GM18951 (cell line): Measurements from ENCODE around the gene FLT3LG.

Experiments used
- POLR2A ChIP-seq: IDR thresholded peaks from 4 replicates; pipeline ENCODE4 v1.6.1; 2011; ENCODE audit warnings: mild to moderate bottlenecking; ENCODE audit not compliant: insufficient read length, insufficient read depth; ENCODE audit errors: extremely low read depth
- in situ Hi-C: fragments of 300-500 bp; cut with MboI; formaldehyde crosslinking; loops from one replicate; pipeline ENCODE4 v1.12.0; 2022; ENCODE audit warnings: low sequenced_read_pairs, mixed read lengths, inconsistent platforms; ENCODE audit not compliant: unreplicated experiment

Gene FLT3LG

GRCh38 chr19:49491804-49492572, 18.0 kb downstream of the FLT3LG start:
- in situ Hi-C loops = no loop called here
- TF ChIP-seq POLR2A = no peak

DNA sequence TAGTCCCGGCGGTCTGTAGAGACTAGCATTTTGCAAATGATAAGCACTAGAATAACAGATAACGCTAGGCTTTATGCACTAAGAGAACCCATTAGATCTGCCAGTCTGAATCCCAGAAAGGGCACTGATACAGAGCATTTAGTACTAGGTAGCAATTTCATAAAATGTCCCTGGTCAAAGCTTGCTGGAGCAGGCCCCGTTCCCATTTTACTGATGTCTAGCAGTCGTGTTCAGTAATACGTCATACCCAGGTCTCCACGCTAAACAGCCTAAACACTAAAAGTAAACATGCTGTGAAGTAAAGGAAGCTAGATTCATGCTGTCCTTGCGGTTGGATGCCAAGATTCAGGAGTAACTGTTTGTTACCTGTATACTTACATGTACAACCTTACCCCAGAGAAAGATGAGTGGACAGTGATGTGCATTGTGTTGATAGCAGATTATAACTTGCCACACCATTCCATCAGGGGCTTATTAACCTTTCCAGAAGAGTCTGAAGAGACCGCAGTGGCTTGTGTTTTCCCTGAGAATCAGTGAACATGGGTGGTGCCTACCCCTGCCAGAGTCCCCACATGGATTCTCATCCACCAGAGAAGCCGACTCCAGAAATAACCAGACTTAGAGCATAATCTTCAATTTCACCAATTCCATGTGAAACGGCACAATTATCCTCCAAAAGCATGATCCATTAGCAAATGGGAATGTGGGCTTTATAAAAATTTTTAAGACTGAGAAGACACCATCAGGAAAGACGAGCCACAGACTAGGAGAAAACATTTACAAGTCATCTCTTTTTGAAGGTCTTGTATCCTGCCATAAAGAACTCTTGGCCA, 18.8 kb downstream of the FLT3LG start:
- in situ Hi-C loops = no loop called here
- TF ChIP-seq POLR2A = no peak

DNA sequence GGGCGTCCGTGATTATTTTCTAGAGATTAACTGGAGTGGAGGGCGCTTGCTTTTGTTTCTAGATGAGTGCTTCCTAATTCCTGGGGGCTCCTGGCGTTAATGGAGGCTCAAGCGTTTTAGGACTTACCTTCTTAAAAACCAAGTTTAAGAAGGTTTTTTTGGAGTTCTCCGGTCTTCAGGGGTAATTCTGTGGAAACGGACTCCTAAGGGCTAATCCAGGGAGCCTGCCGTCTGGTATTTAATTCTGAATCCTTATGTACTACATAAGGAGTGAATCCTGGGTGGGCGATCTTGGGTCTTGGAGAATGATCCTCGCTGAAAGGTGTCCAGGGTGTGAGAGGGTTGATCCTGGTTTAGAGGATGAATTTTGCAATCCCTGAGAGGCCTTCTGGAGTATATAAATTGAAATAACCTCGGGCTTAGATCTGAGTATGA, 22.6 kb downstream of the FLT3LG start:
- no peak for TF ChIP-seq POLR2A
- in situ Hi-C loops = no loop called here

DNA sequence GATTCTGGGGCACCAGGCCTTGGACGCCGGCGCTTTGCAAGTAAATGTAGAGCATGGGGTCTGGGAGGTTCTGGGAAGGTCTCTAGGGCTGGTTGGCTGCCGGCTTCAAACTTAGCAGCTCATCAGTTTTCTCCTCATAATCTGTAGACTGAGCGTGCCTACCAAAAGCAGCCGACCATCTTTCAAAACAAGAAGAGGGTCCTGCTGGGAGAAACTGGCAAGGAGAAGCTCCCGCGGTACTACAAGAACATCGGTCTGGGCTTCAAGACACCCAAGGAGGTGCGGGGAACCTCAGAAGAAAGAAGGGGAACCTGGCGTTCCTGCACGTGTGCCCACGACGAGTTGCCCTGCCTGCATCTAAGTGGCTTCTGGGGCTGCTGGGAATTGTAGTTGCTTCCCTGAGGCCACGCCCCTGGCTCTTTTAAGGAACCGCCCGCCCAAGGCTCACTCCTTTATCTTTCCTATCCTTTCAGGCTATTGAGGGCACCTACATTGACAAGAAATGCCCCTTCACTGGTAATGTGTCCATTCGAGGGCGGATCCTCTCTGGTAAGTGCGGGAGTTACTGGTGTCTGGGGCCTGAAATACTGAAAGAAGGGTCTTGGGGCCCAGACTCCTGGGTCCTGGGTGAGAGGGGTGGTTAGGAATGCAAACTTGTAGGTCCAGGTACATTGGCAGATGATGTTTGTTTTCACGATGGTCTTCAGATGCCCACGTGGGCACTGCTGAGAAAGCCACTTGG, 23.2 kb downstream of the FLT3LG start:
- peak; percentile 51 for TF ChIP-seq POLR2A
- in situ Hi-C loops = no loop called here

DNA sequence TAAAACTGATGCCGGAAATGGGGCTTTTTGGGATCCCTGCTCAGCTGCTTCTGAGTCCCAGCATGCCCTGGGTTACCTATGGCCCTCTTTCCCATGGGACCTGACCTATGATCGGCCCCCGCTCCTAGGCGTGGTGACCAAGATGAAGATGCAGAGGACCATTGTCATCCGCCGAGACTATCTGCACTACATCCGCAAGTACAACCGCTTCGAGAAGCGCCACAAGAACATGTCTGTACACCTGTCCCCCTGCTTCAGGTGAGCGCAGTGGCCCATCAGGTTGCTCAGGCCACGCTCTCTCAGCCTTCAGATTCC, 23.7 kb downstream of the FLT3LG start:
- TF ChIP-seq POLR2A = no peak
- in situ Hi-C loops = no loop called here

- TF ChIP-seq POLR2A = no peak
- in situ Hi-C loops = no loop called here
These were observed 24.5 kb downstream of the FLT3LG start for GRCh38 chr19:49498475-49498874.

DNA sequence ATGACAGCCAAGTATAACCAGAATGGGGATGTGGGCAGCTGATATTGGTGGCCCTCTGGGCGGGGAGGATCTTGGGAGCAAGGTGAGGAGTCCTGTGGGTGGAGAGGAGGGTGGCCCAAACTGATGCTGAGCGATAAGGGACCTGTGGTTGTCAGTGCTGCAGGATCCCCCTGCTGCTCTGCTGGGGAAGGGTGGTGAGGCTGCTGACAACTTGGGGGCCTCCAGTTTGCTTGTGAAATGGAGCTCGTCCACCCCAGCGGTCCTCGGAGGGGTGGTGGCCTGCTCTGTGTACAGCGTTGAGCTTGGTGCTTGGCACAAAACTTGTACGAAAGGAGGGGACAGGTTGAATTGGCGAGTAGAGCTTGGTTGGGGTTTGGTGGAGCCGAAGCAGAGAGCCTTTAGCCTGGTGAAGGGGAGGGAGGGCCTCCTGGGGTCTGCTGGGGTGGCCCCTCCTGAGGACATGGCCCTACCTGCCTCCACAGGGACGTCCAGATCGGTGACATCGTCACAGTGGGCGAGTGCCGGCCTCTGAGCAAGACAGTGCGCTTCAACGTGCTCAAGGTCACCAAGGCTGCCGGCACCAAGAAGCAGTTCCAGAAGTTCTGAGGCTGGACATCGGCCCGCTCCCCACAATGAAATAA, 25.1 kb downstream of the FLT3LG start:
- TF ChIP-seq POLR2A = no peak
- in situ Hi-C loops = no loop called here

DNA sequence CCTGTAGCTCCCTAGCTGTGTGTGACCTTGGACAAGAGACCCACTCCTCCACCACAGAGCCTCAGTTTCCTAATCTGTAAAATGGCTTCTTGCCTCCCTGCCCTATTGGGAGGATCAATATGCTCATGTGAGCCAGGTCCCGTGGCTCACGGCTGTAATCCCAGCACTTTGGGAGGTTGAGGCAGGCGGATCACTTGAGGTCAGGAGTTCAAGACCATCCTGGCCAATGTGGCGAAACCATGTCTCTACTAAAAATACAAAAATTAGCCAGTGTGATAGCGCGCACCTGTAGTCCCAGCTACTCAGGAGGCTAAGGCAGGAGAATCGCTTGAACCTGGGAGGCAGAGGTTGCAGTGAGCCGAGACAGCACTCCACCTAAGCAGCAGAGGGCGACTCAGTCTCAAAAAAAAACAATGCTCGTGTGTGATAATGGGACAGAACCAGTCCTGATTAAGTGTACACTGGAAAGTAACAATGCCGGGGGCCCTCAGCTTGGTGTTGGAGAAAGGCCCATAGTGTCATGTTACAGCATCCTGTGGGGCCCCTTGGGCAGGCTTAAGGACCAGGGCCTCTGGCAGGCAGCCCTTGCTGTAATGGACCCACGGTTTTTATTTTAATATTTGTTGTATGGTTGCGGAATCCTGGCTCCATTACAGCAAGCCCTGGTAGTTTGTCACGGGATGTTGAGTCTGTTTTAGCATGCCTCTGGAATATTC, 29.0 kb downstream of the FLT3LG start:
- in situ Hi-C loops = no loop called here
- TF ChIP-seq POLR2A = no peak

DNA sequence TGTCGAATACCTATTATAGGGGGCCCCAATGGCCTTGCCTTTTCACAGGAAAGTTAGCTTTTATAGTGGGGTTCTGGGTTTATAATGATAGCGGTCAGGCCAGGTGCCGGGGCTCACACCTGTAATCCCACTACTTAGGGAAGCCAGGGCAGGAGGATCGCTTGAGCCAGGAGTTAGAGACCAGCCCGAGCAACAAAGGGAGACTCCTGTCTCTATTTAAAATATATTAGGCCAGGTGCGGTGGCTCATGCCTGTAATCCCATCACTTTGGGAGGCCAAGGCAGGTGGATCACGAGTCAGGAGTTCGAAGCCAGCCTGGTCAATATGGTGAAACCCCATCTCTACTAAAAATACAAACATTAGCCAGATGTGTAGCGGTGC, 29.6 kb downstream of the FLT3LG start:
- in situ Hi-C loops = no loop called here
- TF ChIP-seq POLR2A = no peak

GRCh38 chr19:49506575-49507105, 32.6 kb downstream of the FLT3LG start:
- TF ChIP-seq POLR2A = no peak
- in situ Hi-C loops = no loop called here

DNA sequence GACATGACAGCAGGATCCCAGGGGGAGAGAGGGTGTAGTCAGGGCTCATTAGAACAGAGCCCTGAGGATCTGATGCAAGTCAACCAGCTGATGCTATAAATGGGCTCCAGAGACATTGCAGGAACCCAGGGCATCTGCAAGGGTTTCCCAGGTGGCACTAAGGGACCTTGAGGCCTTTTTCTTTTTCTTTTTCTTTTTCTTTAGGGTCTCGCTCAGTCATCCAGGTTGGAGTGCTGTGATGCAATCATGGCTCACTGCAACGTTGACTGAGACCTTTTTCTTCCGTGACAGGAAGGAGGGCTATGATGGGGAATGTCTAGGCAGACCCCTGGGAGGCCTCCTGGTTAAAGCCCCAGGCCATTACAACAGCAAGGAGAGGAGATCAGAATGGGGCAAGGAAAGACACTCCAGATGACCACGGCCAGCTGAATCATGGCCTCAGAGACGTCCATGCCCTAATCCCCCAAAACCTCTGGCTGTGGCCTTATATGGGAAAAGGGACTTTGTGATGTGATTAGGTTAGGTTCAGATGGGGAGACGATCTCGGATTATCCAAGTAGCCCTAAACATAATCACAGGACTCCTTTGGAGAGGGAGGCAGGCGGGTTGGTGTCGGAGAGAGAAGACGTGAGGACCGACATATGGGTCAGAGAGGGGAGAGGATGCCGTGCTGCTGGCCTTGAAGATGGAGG, 33.9 kb downstream of the FLT3LG start:
- in situ Hi-C loops = no loop called here
- no peak for TF ChIP-seq POLR2A
